Activated T-helper 1 cell treated with anti-CD3 and anti-CD28 coated beads, Interleukin-12 subunit alpha, Interleukin-12 subunit beta, Interleukin-2, Interleukin-4 antibody, amounts not matched to agents 30 ng/mL and 10 ng/mL and 1 ng/mL, durations not matched to agents 14 hours and 24 hours and 36 hours (primary cell): ENCODE data around the gene GPATCH8. TPM values are rescaled to one million over a fixed set of nuclear protein-coding genes. Genes with fewer than 3 reads are reported as not detected.
"Not testable (repeated sequence)": the region's sequence is repeated elsewhere in the genome, so short reads cannot be mapped to it uniquely, and the experiment has no call there.

ENCODE experiments used
- DNase-seq: peaks from one replicate; pipeline ENCODE4 v3.0.0; 2021; ENCODE audit warnings: low spot score
- H3K27ac Mint-ChIP-seq: one replicate; pipeline ENCODE4 v1.8.0; 2021; ENCODE audit warnings: mild to moderate bottlenecking, mixed read lengths
- H3K27me3 Mint-ChIP-seq: one replicate; pipeline ENCODE4 v1.8.0; 2022; ENCODE audit warnings: mild to moderate bottlenecking, moderate library complexity, mixed read lengths; ENCODE audit not compliant: insufficient read depth
- H3K36me3 Mint-ChIP-seq: one replicate; pipeline ENCODE4 v1.8.0; 2021; ENCODE audit warnings: low read depth, mixed read lengths
- H3K4me1 Mint-ChIP-seq: one replicate; pipeline ENCODE4 v1.8.0; 2021; ENCODE audit warnings: low read depth, mixed read lengths
- H3K4me3 Mint-ChIP-seq: one replicate; pipeline ENCODE4 v1.8.0; 2021; ENCODE audit warnings: mild to moderate bottlenecking, moderate library complexity, mixed read lengths
- H3K9me3 Mint-ChIP-seq: one replicate; pipeline ENCODE4 v1.8.0; 2021; ENCODE audit warnings: mixed read lengths
- intact Hi-C: fragments of 100-400 bp; cut with micrococcal nuclease; formaldehyde crosslinking; loops from one replicate; pipeline ENCODE4 v1.15.1; 2024
- total RNA-seq: library from RNA; stranded (reverse); gene quantifications from 2 replicates; pipeline ENCODE4 v1.2.3, GENCODE V29; 2022

GPATCH8 gene
- total RNA-seq, 1 donor from 2014 or later: 50.4 TPM

DNA sequence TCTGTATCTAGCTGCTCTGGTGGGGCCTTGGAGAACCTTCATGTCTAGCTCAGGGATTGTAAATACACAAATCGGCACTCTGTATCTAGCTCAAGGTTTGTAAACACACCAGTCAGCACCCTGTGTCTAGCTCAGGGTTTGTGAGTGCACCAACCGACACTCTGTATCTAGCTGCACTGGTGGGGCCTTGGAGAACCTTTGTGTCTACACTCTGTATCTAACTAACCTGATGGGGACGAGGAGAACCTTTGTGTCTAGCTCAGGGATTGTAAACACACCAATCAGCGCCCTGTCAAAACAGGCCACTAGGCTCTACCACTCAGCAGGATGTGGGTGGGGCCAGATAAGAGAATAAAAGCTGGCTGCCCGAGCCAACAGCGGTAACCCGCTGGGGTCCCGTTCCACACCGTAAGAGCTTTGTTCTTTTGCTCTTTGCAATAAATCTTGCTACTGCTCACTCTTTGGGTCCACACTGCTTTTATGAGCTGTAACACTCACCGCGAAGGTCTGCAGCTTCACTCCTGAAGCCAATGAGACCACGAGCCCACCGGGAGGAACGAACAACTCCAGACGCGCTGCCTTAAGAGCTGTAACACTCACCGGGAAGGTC is 133.7 kb downstream of the GPATCH8 start:
- DNase-seq, H3K9me3 Mint-ChIP-seq, H3K4me1 Mint-ChIP-seq, H3K36me3 Mint-ChIP-seq, H3K27ac Mint-ChIP-seq, intact Hi-C loops: not testable (repeated sequence)
- peak overlapping the region; percentile 26 for H3K4me3 Mint-ChIP-seq
- H3K27me3 Mint-ChIP-seq: peaks cover 33% of the 10 kb centered on the region

DNA sequence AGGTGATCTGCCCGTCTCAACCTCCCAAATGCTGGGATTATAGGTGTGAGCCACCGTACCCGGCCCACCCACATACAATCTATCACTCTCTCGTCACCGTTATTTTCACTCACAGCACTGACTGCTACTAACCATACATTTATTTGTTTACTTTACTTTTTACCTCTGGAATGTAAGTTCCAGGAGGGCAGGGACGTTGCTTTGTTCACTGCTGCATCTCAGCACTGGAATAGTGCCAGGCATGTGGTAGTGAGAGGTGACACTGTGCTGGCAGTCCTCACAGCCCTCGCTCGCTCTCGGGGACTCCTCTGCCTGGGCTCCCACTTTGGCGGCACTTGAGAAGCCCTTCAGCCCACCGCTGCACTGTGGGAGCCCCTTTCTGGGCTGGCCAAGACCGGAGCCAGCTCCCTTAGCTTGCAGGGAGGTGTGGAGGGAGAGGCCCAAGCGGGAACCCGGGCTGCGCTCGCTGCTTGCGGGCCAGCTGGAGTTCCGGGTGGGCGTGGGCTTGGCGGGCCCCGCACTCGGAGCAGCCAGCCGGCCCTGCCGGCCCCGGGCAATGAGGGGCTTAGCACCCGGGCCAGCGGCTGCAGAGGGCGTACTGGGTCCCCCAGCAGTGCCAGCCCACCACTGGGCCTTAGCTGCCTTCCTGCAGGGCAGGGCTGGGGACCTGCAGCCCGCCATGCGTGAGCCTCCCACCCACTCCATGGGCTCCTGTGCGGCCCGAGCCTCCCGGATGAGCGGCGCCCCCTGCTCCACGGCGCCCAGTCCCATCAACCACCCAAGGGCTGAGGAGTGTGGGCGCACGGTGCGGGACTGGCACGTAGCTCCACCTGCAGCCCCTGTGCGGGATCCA is 134.6 kb downstream of the GPATCH8 start:
- H3K4me1 Mint-ChIP-seq, DNase-seq, H3K4me3 Mint-ChIP-seq, H3K9me3 Mint-ChIP-seq, H3K27ac Mint-ChIP-seq, intact Hi-C loops, H3K36me3 Mint-ChIP-seq: not testable (repeated sequence)
- H3K27me3 Mint-ChIP-seq: peaks cover 37% of the 10 kb centered on the region

GRCh38 chr17:44367231-44367979 is 135.8 kb downstream of the GPATCH8 start:
- Mint-ChIP-seq H3K27ac (no peak overlapping the region), H3K4me1 (peaks cover 7% of the 10 kb centered on the region), H3K36me3 (no peaks in the 10 kb centered on the region), H3K27me3 (peaks cover 37% of the 10 kb centered on the region), H3K4me3 (no peak overlapping the region), H3K9me3 (no peaks in the 10 kb centered on the region)
- no peak for DNase-seq
- intact Hi-C loops: no loop called here

GRCh38 chr17:44365051-44365450 is 138.2 kb downstream of the GPATCH8 start:
- H3K27me3 Mint-ChIP-seq: peaks cover 46% of the 10 kb centered on the region
- H3K27ac Mint-ChIP-seq, DNase-seq, H3K36me3 Mint-ChIP-seq, H3K9me3 Mint-ChIP-seq, H3K4me1 Mint-ChIP-seq, intact Hi-C loops, H3K4me3 Mint-ChIP-seq: not testable (repeated sequence)

- Mint-ChIP-seq H3K36me3 (no peaks in the 10 kb centered on the region), H3K27me3 (peaks cover 47% of the 10 kb centered on the region), H3K9me3 (no peaks in the 10 kb centered on the region), H3K27ac (no peak within 1 kb of the TSS), H3K4me1 (no peaks in the 10 kb centered on the region), H3K4me3 (peak within 1 kb of the TSS; percentile 78)
- peak; percentile 59 for DNase-seq
- intact Hi-C loops: loop anchor here (1.0 kb wide), 2 partner anchors 18 to 22 kb away; partner anchors contain the start of gene GRN
Measured at GRCh38 chr17:44363613-44364159, 139.5 kb downstream of the GPATCH8 start, which contains the start of gene FAM171A2. Gene FAM171A2, minus strand, starts transcription at chr17:44363853. Its CDS starts 139 bp downstream, at chr17:44363714.

DNA sequence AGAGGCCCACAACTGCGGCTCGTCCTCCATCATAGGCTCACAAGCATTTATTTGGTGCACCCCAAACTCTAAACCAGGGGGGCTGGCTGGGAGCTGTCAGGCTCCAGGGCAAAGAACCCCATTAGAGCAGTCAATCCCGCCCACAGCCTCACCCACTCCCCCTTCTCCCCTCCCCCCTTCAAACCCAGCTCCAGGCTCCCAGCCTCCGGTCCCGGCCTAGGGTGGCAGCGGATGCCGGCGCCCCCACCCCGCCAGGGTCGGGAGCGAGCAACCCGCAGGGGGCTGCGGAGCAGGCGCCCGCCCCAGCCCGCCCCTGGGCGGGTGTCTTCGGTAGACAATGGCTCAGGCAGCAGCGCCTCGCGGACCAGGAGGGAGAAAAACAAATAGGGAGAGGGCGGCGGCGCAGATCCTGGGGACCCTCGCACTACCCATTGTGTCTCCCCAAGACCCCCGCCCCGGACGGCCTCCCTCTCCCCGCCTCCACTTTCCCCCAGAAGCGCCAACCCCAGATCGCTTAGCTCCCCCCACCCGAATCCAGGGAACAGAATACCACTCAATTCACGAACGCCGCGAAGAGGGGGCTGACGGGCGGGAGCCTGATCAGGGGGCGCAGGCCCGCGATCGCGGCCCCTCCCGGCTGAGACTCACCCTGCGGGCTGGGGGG is 140.1 kb downstream of the GPATCH8 start:
- intact Hi-C loops: loop anchor here (1.0 kb wide), 2 partner anchors 18 to 22 kb away; partner anchors contain the start of gene GRN
- no peaks in the 10 kb centered on the region for H3K9me3 Mint-ChIP-seq
- H3K4me1 Mint-ChIP-seq: no peaks in the 10 kb centered on the region
- no peak for DNase-seq
- H3K36me3 Mint-ChIP-seq: no peaks in the 10 kb centered on the region
- no peak overlapping the region for H3K27ac Mint-ChIP-seq
- H3K27me3 Mint-ChIP-seq: peaks cover 49% of the 10 kb centered on the region
- H3K4me3 Mint-ChIP-seq: peak overlapping the region; percentile 78

GRCh38 chr17:44362459-44362948 is 140.7 kb downstream of the GPATCH8 start:
- peak overlapping the region; percentile 39 for H3K4me3 Mint-ChIP-seq
- intact Hi-C loops: no loop called here

GRCh38 chr17:44361292-44362260 is 141.6 kb downstream of the GPATCH8 start:
- Mint-ChIP-seq H3K27me3 (peaks cover 45% of the 10 kb centered on the region), H3K27ac (no peak overlapping the region), H3K36me3 (no peaks in the 10 kb centered on the region), H3K4me1 (no peaks in the 10 kb centered on the region), H3K4me3 (no peak overlapping the region), H3K9me3 (no peaks in the 10 kb centered on the region)
- intact Hi-C loops: no loop called here
- DNase-seq: no peak

More at GRCh38 chr17:44362459-44362948, 140.7 kb downstream of the GPATCH8 start:
- Mint-ChIP-seq H3K4me1 (no peaks in the 10 kb centered on the region), H3K9me3 (no peaks in the 10 kb centered on the region), H3K36me3 (no peaks in the 10 kb centered on the region), H3K27ac (no peak overlapping the region), H3K27me3 (peaks cover 49% of the 10 kb centered on the region)
- no peak for DNase-seq

DNA sequence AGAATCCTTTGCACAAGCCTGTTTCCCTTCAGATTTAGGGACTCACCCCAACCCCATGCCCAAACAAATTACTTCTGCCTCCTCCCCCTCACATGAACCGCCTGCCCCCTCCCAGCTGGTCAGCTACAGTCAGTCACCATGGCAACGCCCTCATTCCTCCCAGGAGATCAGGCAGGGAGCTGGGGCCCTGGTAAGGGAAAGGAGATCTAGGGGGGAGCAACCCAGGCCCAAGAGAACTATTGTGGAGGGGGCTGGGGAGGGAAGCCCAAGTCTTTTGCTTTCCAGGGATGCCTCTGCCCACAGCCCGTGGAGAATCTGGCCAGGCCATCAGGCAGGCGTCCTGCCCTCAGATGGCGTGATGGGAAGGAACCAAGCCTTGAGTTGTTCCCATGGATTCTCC is 142.4 kb downstream of the GPATCH8 start:
- DNase-seq: no peak
- Mint-ChIP-seq H3K9me3 (no peaks in the 10 kb centered on the region), H3K4me3 (no peak overlapping the region), H3K27me3 (peaks cover 40% of the 10 kb centered on the region), H3K27ac (no peak overlapping the region), H3K4me1 (no peaks in the 10 kb centered on the region), H3K36me3 (no peaks in the 10 kb centered on the region)
- intact Hi-C loops: no loop called here

- intact Hi-C loops: no loop called here
Measured at GRCh38 chr17:44360144-44360533, 143.1 kb downstream of the GPATCH8 start.

GRCh38 chr17:44359458-44360143 is 143.6 kb downstream of the GPATCH8 start:
- Mint-ChIP-seq H3K4me1 (no peaks in the 10 kb centered on the region), H3K27me3 (peaks cover 38% of the 10 kb centered on the region), H3K36me3 (no peaks in the 10 kb centered on the region), H3K9me3 (no peaks in the 10 kb centered on the region), H3K27ac (no peak overlapping the region), H3K4me3 (no peak overlapping the region)
- no peak for DNase-seq
- intact Hi-C loops: no loop called here

More at GRCh38 chr17:44360144-44360533, 143.1 kb downstream of the GPATCH8 start:
- no peak for DNase-seq
- no peak overlapping the region for H3K27ac Mint-ChIP-seq
- no peak overlapping the region for H3K4me3 Mint-ChIP-seq
- H3K9me3 Mint-ChIP-seq: no peaks in the 10 kb centered on the region
- no peaks in the 10 kb centered on the region for H3K4me1 Mint-ChIP-seq
- H3K36me3 Mint-ChIP-seq: no peaks in the 10 kb centered on the region
- H3K27me3 Mint-ChIP-seq: peaks cover 42% of the 10 kb centered on the region
